Stimulated activated memory B cell treated with anti-CD40 and anti-IgM and Interleukin-4, amounts not matched to agents 10 μg/mL and 1 μg/mL and 100 μg/mL, for 72 hours (primary cell): ENCODE data around the gene SLC25A48.
A peak's percentile ranks its signal among the peaks of the same experiment; 100 is the strongest.

ENCODE experiments used
- ATAC-seq: fragments of 150-1000 bp; cut with Tn5 transposase; 2 replicates; pipeline ENCODE4 v1.10.0; 2021
- H3K27ac Mint-ChIP-seq: one replicate; pipeline ENCODE4 v1.8.0; 2022; ENCODE audit warnings: mild to moderate bottlenecking, mixed read lengths
- H3K27me3 Mint-ChIP-seq: one replicate; pipeline ENCODE4 v1.8.0; 2022; ENCODE audit warnings: mixed read lengths
- H3K36me3 Mint-ChIP-seq: one replicate; pipeline ENCODE4 v1.8.0; 2022; ENCODE audit warnings: mixed read lengths
- H3K4me1 Mint-ChIP-seq: one replicate; pipeline ENCODE4 v1.8.0; 2022; ENCODE audit warnings: mixed read lengths
- H3K4me3 Mint-ChIP-seq: one replicate; pipeline ENCODE4 v1.8.0; 2022; ENCODE audit warnings: mild to moderate bottlenecking, moderate library complexity, mixed read lengths
- H3K9me3 Mint-ChIP-seq: one replicate; pipeline ENCODE4 v1.8.0; 2022; ENCODE audit warnings: mixed read lengths

The SLC25A48 gene

GRCh38 chr5:135834639-135835529, at the start of gene SLC25A48:
TSS of gene SLC25A48 (plus strand) at chr5:135834663. CDS start at chr5:135834848, 185 bp downstream.
- peaks cover 53% of the 10 kb centered on the region for H3K27me3 Mint-ChIP-seq
- peak; percentile 51 for ATAC-seq
- H3K27ac Mint-ChIP-seq = no peak within 1 kb of the TSS
- H3K36me3 Mint-ChIP-seq = no peaks in the 10 kb centered on the region
- H3K9me3 Mint-ChIP-seq = peaks cover 20% of the 10 kb centered on the region
- no peak within 1 kb of the TSS for H3K4me3 Mint-ChIP-seq
- peaks cover 7% of the 10 kb centered on the region for H3K4me1 Mint-ChIP-seq

- Mint-ChIP-seq H3K36me3 (no peaks in the 10 kb centered on the region), H3K9me3 (no peaks in the 10 kb centered on the region), H3K4me1 (no peaks in the 10 kb centered on the region), H3K27me3 (peaks cover 43% of the 10 kb centered on the region), H3K4me3 (no peak overlapping the region), H3K27ac (no peak overlapping the region)
- peak; percentile 4 for ATAC-seq
These were observed 33.8 kb upstream of the SLC25A48 start for GRCh38 chr5:135800656-135801055.

GRCh38 chr5:135810188-135810943, 24.1 kb upstream of the SLC25A48 start:
- Mint-ChIP-seq H3K27me3 (peaks cover 37% of the 10 kb centered on the region), H3K36me3 (no peaks in the 10 kb centered on the region), H3K4me1 (no peaks in the 10 kb centered on the region), H3K4me3 (no peak overlapping the region), H3K27ac (no peak overlapping the region), H3K9me3 (no peaks in the 10 kb centered on the region)
- no peak for ATAC-seq

- H3K36me3 Mint-ChIP-seq = no peaks in the 10 kb centered on the region
- ATAC-seq = no peak
- no peak overlapping the region for H3K4me3 Mint-ChIP-seq
- no peaks in the 10 kb centered on the region for H3K4me1 Mint-ChIP-seq
- H3K9me3 Mint-ChIP-seq = no peaks in the 10 kb centered on the region
- H3K27ac Mint-ChIP-seq = no peak overlapping the region
- peaks cover 37% of the 10 kb centered on the region for H3K27me3 Mint-ChIP-seq
These were observed 23.5 kb upstream of the SLC25A48 start for GRCh38 chr5:135811007-135811406.

- H3K27me3 Mint-ChIP-seq = peaks cover 38% of the 10 kb centered on the region
- ATAC-seq = no peak
- no peaks in the 10 kb centered on the region for H3K36me3 Mint-ChIP-seq
- no peak overlapping the region for H3K4me3 Mint-ChIP-seq
- no peaks in the 10 kb centered on the region for H3K9me3 Mint-ChIP-seq
- no peaks in the 10 kb centered on the region for H3K4me1 Mint-ChIP-seq
- H3K27ac Mint-ChIP-seq = no peak overlapping the region
These were observed 20.7 kb upstream of the SLC25A48 start for GRCh38 chr5:135813758-135814157.

GRCh38 chr5:135814316-135814715, 20.1 kb upstream of the SLC25A48 start:
- H3K27me3 Mint-ChIP-seq = peaks cover 33% of the 10 kb centered on the region
- no peak overlapping the region for H3K4me3 Mint-ChIP-seq
- no peaks in the 10 kb centered on the region for H3K9me3 Mint-ChIP-seq
- no peaks in the 10 kb centered on the region for H3K36me3 Mint-ChIP-seq
- ATAC-seq = no peak
- no peak overlapping the region for H3K27ac Mint-ChIP-seq
- no peaks in the 10 kb centered on the region for H3K4me1 Mint-ChIP-seq

GRCh38 chr5:135814812-135815211, 19.7 kb upstream of the SLC25A48 start:
- no peaks in the 10 kb centered on the region for H3K4me1 Mint-ChIP-seq
- H3K4me3 Mint-ChIP-seq = no peak overlapping the region
- no peak overlapping the region for H3K27ac Mint-ChIP-seq
- no peak for ATAC-seq
- H3K36me3 Mint-ChIP-seq = no peaks in the 10 kb centered on the region
- peaks cover 28% of the 10 kb centered on the region for H3K27me3 Mint-ChIP-seq
- H3K9me3 Mint-ChIP-seq = no peaks in the 10 kb centered on the region

- H3K27me3 Mint-ChIP-seq = peaks cover 7% of the 10 kb centered on the region
- H3K4me3 Mint-ChIP-seq = no peak overlapping the region
- no peaks in the 10 kb centered on the region for H3K36me3 Mint-ChIP-seq
- no peaks in the 10 kb centered on the region for H3K4me1 Mint-ChIP-seq
- peak; percentile 25 for ATAC-seq
- no peaks in the 10 kb centered on the region for H3K9me3 Mint-ChIP-seq
- H3K27ac Mint-ChIP-seq = no peak overlapping the region
These were observed 13.2 kb upstream of the SLC25A48 start for GRCh38 chr5:135821061-135821801.

- Mint-ChIP-seq H3K27ac (no peak overlapping the region), H3K36me3 (no peaks in the 10 kb centered on the region), H3K27me3 (peaks cover 1% of the 10 kb centered on the region), H3K4me1 (no peaks in the 10 kb centered on the region), H3K9me3 (no peaks in the 10 kb centered on the region), H3K4me3 (no peak overlapping the region)
- ATAC-seq = no peak
These were observed 12.7 kb upstream of the SLC25A48 start for GRCh38 chr5:135821802-135822201.

- Mint-ChIP-seq H3K4me1 (no peaks in the 10 kb centered on the region), H3K27me3 (no peaks in the 10 kb centered on the region), H3K4me3 (no peak overlapping the region), H3K9me3 (no peaks in the 10 kb centered on the region), H3K27ac (no peak overlapping the region), H3K36me3 (no peaks in the 10 kb centered on the region)
- no peak for ATAC-seq
These were observed 12.2 kb upstream of the SLC25A48 start for GRCh38 chr5:135822286-135822685.

- H3K4me1 Mint-ChIP-seq = no peaks in the 10 kb centered on the region
- H3K27me3 Mint-ChIP-seq = no peaks in the 10 kb centered on the region
- no peak for ATAC-seq
- no peaks in the 10 kb centered on the region for H3K9me3 Mint-ChIP-seq
- no peaks in the 10 kb centered on the region for H3K36me3 Mint-ChIP-seq
- no peak overlapping the region for H3K27ac Mint-ChIP-seq
- H3K4me3 Mint-ChIP-seq = no peak overlapping the region
These were observed 11.5 kb upstream of the SLC25A48 start for GRCh38 chr5:135822959-135823358.

- Mint-ChIP-seq H3K36me3 (no peaks in the 10 kb centered on the region), H3K27ac (no peak overlapping the region), H3K27me3 (no peaks in the 10 kb centered on the region), H3K4me3 (no peak overlapping the region), H3K9me3 (no peaks in the 10 kb centered on the region), H3K4me1 (no peaks in the 10 kb centered on the region)
- ATAC-seq = no peak
These were observed 10.6 kb upstream of the SLC25A48 start for GRCh38 chr5:135823881-135824280.

GRCh38 chr5:135824541-135825041, 9.9 kb upstream of the SLC25A48 start:
- Mint-ChIP-seq H3K9me3 (no peaks in the 10 kb centered on the region), H3K27ac (no peak overlapping the region), H3K4me3 (no peak overlapping the region), H3K36me3 (no peaks in the 10 kb centered on the region), H3K4me1 (no peaks in the 10 kb centered on the region), H3K27me3 (no peaks in the 10 kb centered on the region)
- no peak for ATAC-seq

- Mint-ChIP-seq H3K27ac (no peak overlapping the region), H3K9me3 (no peaks in the 10 kb centered on the region), H3K27me3 (peaks cover 8% of the 10 kb centered on the region), H3K36me3 (no peaks in the 10 kb centered on the region), H3K4me3 (no peak overlapping the region), H3K4me1 (no peaks in the 10 kb centered on the region)
- ATAC-seq = no peak
These were observed 8.9 kb upstream of the SLC25A48 start for GRCh38 chr5:135825373-135826220.
